A673 (cell line): ENCODE measurements around the gene UTP15. TPM values are rescaled to one million over a fixed set of nuclear protein-coding genes. Genes with fewer than 3 reads are reported as not detected.

Experiments used
- BruUV-seq: library from RNA; stranded (reverse); fragments of 400-500 nt; replicated peaks from 2 replicates; lab custom pipeline; 2021; lab: Mats Ljungman, UMichigan
- CTCF ChIA-PET: fragments of 300-600 bp; sonication (Branson Sonifier 250); formaldehyde crosslinking; loops from one replicate; lab custom pipeline; 2022; ENCODE audit warnings: antibody characterized with exemption; lab: Charles Lee
- POLR2A ChIA-PET: fragments of 300-600 bp; sonication (Branson Sonifier 250); formaldehyde crosslinking; loops from one replicate; lab custom pipeline; 2022; ENCODE audit warnings: antibody characterized with exemption; ENCODE audit not compliant: low non-redundant PET; lab: Charles Lee
- DNase-seq: peaks from one replicate; pipeline ENCODE4 v3.0.0-alpha.2; 2015; ENCODE audit warnings: low spot score
- H3K27ac ChIP-seq: fragments of 200-600 bp; sonication (generic); 2 replicates; pipeline ENCODE4 v1.5.1; 2016; ENCODE audit warnings: mixed run types, low read depth, mild to moderate bottlenecking, mixed read lengths, antibody characterized with exemption, low read length; ENCODE audit not compliant: poor library complexity, severe bottlenecking
- H3K27me3 ChIP-seq: fragments of 200-600 bp; sonication (generic); replicated peaks from 2 replicates; pipeline ENCODE4 v1.6.1; 2017; ENCODE audit warnings: mixed run types, low read depth, mild to moderate bottlenecking, mixed read lengths, antibody characterized with exemption, low read length; ENCODE audit not compliant: insufficient read depth, poor library complexity
- H3K36me3 ChIP-seq: fragments of 200-600 bp; sonication (generic); 2 replicates; pipeline ENCODE4 v1.6.1; 2016; ENCODE audit warnings: mixed run types, mild to moderate bottlenecking, mixed read lengths, antibody characterized with exemption, low read length; ENCODE audit not compliant: insufficient read depth, poor library complexity, severe bottlenecking
- H3K4me1 ChIP-seq: fragments of 200-600 bp; sonication (generic); 2 replicates; pipeline ENCODE4 v1.6.1; 2017; ENCODE audit warnings: mixed run types, mild to moderate bottlenecking, mixed read lengths, antibody characterized with exemption, low read length; ENCODE audit not compliant: insufficient read depth, poor library complexity, severe bottlenecking
- H3K4me3 ChIP-seq: fragments of 200-600 bp; sonication (generic); 2 replicates; pipeline ENCODE4 v1.5.1; 2016; ENCODE audit warnings: low read depth, mixed run types, mild to moderate bottlenecking, mixed read lengths, low read length; ENCODE audit not compliant: poor library complexity, severe bottlenecking
- H3K9me3 ChIP-seq: fragments of 200-600 bp; sonication (generic); 2 replicates; pipeline ENCODE4 v1.6.1; 2016; ENCODE audit warnings: mixed run types, low read depth, mild to moderate bottlenecking, mixed read lengths, antibody characterized with exemption, low read length; ENCODE audit not compliant: poor library complexity, severe bottlenecking
- EZH2 ChIP-seq: fragments of 200-600 bp; sonication (generic); IDR thresholded peaks from 2 replicates; pipeline ENCODE4 v1.6.1; 2017; ENCODE audit warnings: borderline replicate concordance, low read depth, mild to moderate bottlenecking, mixed read lengths, antibody characterized with exemption, low read length; ENCODE audit not compliant: poor library complexity, severe bottlenecking
- intact Hi-C: fragments of 100-400 bp; cut with micrococcal nuclease; formaldehyde crosslinking; loops from one replicate; pipeline ENCODE4 v1.10.0; 2022; ENCODE audit not compliant: unreplicated experiment
- total RNA-seq: library from RNA; stranded (reverse); gene quantifications from 2 replicates; pipeline ENCODE4 v1.2.3, GENCODE V29; 2021
- TF ChIP-seq, protein P1 (sequence below): fragments of 300-800, 200-600 bp; sonication (generic); conservative IDR thresholded peaks from 2 replicates; pipeline ENCODE4 v1.5.1; 2017; ENCODE audit warnings: low read depth, mild to moderate bottlenecking, antibody characterized with exemption, low read length, moderate library complexity, mixed read lengths

The UTP15 gene
- total RNA-seq, 1 experiment from 2014 or later, result 35.4 TPM

DNA sequence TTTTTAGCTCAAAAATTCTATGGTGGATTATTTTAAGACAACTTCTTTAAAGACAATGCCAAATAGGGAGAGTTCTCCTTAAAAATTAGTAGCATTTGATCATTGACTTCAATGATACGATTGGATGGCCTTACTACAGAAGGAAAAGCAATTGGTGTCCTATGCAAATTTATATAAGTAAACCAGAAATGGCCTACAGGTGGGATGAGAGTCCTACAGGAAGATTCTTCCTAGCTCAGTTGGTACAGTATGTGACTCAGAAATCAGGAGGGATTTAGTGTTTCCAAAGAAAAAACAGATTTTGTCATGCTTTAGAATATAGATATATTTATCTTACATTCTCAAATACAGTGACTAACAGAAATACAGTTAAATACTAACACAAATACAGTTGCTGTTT lies 6.6 kb upstream of the UTP15 start:
- no peaks in the 10 kb centered on the region for H3K27me3 ChIP-seq
- H3K27ac ChIP-seq, result no peak overlapping the region
- ChIA-PET POLR2A (no interaction called here), CTCF (no interaction called here)
- TF ChIP-seq, protein P1, sequence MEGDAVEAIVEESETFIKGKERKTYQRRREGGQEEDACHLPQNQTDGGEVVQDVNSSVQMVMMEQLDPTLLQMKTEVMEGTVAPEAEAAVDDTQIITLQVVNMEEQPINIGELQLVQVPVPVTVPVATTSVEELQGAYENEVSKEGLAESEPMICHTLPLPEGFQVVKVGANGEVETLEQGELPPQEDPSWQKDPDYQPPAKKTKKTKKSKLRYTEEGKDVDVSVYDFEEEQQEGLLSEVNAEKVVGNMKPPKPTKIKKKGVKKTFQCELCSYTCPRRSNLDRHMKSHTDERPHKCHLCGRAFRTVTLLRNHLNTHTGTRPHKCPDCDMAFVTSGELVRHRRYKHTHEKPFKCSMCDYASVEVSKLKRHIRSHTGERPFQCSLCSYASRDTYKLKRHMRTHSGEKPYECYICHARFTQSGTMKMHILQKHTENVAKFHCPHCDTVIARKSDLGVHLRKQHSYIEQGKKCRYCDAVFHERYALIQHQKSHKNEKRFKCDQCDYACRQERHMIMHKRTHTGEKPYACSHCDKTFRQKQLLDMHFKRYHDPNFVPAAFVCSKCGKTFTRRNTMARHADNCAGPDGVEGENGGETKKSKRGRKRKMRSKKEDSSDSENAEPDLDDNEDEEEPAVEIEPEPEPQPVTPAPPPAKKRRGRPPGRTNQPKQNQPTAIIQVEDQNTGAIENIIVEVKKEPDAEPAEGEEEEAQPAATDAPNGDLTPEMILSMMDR, result no peak
- TF ChIP-seq EZH2, result no peak
- H3K4me1 ChIP-seq, result no peaks in the 10 kb centered on the region
- peaks cover 32% of the 10 kb centered on the region for H3K36me3 ChIP-seq
- intact Hi-C loops, result no loop called here
- no peak overlapping the region for H3K4me3 ChIP-seq
- no peaks in the 10 kb centered on the region for H3K9me3 ChIP-seq
- BruUV-seq, result no TSS peak
- DNase-seq, result no peak

DNA sequence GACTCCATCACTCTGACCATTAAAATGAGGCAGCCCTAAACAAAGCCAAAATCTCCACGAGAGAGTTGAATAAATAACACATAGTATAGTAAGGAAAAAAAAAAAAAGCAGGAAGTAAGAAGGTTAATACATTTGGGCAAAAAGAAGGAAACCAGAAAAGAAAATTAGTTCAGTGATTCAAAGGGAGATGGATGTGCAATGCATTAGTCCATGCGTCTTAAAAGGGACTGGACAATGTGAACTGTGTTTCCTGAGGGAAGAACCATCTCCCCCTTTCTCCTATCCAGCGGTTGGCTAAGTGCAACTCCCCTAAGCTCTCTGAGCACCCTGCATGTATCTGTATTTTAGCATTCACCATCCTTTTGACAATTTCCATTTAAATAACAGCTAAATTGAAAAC lies 1.5 kb upstream of the UTP15 start:
- H3K4me1 ChIP-seq, result peaks cover 10% of the 10 kb centered on the region
- peak overlapping the region; percentile 80 for H3K4me3 ChIP-seq
- BruUV-seq, result no TSS peak
- peaks cover 19% of the 10 kb centered on the region for H3K36me3 ChIP-seq
- TF ChIP-seq, protein P1, result no peak
- no peaks in the 10 kb centered on the region for H3K9me3 ChIP-seq
- no peak overlapping the region for H3K27ac ChIP-seq
- no peaks in the 10 kb centered on the region for H3K27me3 ChIP-seq
- CTCF ChIA-PET, result no interaction called here
- intact Hi-C loops, result no loop called here
- POLR2A ChIA-PET, result interaction anchor here (0.7 kb wide), 1 partner anchor 1776 kb away, joined by 10 read pairs; no protein-coding TSS in a partner anchor
- no peak for DNase-seq

DNA sequence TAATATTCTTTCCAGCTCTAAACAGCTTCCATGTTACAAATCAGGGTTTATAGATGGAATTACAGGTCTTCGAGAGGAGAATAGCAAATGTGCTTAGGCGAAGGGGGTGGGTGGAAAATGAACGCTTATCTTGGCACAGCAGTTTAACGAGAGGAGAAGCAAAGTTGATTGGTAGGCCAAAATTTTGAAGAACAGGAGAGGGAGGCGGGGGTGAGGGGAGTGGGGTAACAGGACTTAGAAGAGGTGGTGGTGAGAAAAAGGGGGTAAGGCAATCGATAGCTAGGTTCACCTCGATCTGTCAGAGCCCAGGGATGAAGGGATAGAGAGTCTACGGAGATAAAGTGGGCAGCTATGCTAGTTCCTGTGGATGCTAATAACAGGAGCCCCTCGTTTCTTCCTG lies 868 bp upstream of the UTP15 start:
- Histone ChIP-seq H3K27ac (peak overlapping the region; percentile 88), H3K4me1 (peaks cover 10% of the 10 kb centered on the region), H3K36me3 (peaks cover 13% of the 10 kb centered on the region), H3K9me3 (no peaks in the 10 kb centered on the region), H3K27me3 (no peaks in the 10 kb centered on the region), H3K4me3 (peak overlapping the region; percentile 80)
- POLR2A ChIA-PET, result interaction anchor here (0.7 kb wide), 1 partner anchor 1776 kb away, joined by 10 read pairs; no protein-coding TSS in a partner anchor
- no TSS peak for BruUV-seq
- CTCF ChIA-PET, result no interaction called here
- TF ChIP-seq, protein P1, result no peak
- TF ChIP-seq EZH2, result no peak
- no peak for DNase-seq
- intact Hi-C loops, result no loop called here
